Stimulated activated CD4-positive, alpha-beta T cell treated with anti-CD3 and anti-CD28 coated beads, Interleukin-1b, Interleukin-23, amount 100 ng/mL, for 24 hours (primary cell): Measurements from ENCODE around the gene USP46.

ENCODE experiments used
- DNase-seq, 4 experiments: peaks; one replicate each; pipeline ENCODE4 v3.0.0-alpha.2; 2020; ENCODE audit warnings: low read depth in 4 of 4, low spot score in 1 of 4

USP46 gene

DNA sequence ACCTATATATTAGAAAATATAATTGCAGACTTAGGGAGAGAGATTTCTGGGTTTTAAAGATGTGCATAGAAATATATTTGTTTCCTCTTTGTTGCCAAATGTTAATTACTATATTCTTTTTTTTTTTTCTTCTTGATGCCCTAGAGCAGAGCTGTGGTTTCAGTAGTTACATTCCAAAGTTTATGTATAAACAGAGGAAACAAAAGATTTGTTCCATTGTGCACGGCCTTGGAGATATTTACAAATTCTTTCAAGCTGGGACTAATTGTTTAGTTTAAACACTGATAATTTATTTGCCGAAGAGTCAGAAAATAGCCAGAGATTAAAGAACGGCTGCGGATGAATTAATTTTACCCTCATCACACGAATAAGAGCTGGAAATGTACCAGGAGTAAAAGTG, 85.1 kb downstream of the USP46 start:
- no peak for DNase-seq

DNA sequence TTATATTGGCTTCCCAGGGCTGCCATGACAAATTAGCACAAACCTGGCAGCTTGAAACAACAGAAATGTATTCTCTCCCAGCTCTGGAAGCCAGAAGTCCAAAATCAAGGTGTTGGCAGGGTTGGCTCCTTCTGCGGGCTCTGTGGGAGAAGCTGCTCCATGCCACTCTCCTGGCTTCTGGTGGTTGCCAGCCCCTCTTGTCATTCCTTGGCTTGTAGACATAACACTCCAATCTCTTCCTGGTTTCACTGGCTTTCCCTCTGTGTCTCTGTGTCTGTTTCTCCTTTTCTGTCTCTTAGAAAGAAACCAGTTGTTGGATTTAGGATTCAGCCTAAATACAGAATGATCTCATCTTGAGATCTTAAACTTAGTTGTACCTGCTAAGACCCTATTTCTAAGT, 85.5 kb downstream of the USP46 start:
- DNase-seq = no peak

DNA sequence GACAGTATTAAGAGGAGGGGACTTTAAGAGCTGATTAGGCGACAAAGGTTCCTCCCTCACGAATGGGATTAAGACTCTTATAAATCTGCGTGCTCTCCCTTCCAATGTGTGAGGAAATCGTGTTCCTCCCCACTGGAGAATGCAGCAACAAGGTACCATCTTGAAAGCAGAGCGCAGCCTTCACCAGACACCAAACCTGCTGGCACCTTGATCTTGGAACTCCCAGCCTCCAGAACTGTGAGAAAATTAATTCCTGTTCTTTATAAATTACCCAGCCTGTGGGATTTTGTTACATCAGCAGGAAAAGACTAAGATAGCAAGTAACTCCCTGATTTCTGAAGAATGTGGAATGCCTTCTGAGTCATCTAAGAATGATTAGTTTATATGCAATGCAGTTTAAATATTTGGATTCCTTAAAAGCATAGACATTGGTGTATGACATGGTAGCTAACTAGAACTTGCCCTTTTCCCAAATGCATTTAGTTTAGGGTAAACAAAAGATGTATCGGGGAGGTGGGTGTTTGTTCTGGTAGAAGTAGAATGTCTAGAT, 86.1 kb downstream of the USP46 start:
- no peak for DNase-seq

DNA sequence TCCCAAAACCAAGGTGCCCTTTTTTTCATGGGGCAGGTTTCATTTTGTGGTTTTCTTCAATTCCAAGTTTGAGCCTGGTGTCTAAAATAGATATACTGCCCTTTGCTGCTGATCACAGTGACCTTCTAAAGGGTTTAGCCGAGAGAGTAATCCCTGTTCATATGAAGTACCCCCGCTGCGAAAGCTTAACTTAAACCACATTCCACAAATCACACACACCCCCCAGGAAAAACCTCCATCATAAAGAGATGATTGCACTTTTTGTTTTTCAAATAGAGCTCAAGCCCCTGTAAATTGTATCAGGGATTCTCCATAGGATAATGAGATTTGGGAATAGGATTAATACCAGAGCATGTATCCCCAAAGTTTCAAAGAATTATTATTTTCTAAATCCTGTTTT, 90.8 kb downstream of the USP46 start:
- no peak for DNase-seq

DNA sequence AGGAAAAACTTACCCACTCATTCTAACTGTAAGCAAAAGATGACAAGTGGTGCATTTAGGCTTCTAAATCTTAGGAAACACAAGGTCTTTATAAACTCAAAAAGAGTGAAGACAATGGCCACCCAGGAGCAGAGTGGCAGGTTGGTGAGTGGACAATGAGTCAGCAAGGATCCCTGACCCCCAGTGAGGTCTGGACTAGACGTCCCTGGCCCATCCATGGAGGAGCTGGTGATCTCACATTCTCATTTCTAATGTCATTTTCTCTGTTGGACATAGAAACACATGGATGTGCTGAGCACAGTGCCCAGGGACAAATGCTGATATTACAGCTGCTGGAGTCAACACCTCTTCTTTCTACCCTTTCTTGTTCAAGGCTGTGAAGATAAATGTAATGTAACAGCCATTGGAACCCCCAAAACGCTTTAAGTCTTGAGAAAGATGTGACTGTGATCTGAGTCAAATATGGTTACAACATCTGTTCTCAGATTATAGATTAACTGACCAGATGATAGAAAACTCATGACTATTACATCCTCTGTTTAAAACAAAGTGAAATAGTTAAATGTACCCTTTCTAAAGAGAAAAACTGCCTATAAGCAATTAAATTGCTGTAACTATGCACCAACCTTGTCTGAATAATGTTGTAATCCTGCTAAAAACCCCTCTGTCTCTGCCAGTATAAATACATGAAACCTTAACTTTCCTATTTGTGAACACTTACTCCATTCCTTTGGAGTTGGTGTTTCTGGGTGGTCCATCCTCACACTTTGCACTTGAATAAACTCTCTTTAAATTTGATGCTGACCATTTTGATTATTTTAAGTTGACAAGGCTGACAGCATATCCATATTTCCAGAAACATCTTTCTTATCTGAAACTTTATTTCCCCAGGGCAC, 92.7 kb downstream of the USP46 start:
- DNase-seq = no peak

DNA sequence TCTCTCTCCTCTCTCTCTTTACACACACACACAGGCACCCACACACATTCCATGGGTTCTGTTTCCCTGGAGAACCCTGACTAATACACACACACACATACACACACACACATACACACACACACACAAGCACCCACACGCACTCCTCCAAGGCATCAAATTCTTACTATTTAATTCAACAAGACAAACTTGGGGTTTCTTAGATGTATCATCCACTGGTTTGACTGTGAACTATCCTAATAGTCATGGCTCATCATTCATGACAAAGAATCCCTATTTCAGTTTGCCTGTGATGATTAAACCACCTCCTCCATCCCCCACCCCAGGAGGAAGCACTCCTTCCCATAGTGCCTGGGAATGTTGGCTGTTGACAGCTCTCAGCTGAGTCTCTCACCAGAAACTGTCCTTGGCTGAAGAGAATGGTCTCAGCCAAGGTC, 98.2 kb downstream of the USP46 start:
- DNase-seq = no peak

DNA sequence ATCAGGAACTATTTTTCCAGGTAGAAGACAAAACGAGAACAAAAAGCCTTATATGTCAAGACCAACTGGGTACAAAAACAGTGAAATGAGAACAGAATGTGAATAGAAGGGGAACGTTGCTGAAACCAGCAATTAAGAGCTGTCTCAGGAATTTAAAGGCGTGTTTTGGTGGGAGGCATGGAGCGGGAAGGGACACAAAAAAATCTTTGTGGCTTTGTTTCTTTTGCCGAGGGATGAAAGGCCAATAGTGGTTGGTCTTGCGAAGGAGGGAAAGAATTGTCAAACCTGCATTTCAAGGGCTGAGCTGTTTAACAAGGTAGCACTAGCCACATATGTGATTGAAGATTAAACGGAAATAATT, 103.8 kb downstream of the USP46 start:
- DNase-seq = no peak

DNA sequence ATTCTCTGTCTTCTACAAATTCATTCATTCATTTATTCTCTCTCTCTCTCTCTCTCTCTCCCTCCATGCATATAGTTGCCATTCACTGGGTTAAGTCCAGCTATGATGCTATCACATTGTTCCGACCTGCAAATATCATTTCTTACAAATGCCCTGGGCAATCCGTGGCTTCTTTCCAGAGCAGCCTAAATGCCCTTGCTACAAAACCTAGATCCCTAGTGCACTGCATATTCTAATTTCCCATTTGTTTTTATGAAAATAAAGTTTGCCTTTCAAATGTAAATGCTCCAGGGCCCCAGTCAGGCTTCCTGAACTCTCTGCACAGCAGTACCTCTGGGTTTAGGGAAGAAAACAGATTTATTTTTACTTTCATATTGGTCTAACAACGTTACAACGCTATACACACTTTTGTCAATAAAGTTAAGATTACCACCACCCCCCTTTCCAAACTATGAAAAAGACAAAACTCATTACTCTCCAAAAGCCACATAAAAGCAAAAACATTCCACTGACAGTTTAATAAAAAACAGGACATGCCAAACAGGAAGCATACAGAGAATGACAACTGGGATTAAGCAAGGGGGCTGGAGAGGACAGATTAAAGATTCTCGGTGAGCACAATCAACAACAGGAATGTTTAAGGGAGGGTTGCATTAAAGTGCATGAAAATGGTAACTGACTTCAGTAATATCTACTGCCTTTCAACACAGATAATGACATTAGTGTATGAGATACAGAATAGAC, 104.3 kb downstream of the USP46 start:
- DNase-seq = no peak

DNA sequence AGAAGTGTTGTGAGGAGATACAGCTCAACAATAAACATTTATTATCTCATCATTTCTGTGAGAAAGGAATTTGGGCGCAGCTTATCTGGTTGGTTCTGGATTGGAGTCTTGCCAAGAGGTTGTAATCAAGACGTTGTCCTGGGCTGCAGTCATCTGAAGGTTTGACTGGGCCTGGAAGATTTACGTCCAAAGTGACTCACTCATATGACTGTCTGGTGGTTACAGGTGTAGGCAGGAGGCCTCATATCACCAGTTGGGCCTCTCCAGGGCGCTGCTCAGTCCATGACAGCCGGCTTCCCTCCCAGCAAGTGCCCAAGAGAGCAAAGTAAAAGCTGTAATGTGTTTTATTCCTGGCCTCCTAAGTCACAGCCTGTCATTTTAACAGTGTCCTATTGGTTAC, 106.3 kb downstream of the USP46 start:
- no peak for DNase-seq

DNA sequence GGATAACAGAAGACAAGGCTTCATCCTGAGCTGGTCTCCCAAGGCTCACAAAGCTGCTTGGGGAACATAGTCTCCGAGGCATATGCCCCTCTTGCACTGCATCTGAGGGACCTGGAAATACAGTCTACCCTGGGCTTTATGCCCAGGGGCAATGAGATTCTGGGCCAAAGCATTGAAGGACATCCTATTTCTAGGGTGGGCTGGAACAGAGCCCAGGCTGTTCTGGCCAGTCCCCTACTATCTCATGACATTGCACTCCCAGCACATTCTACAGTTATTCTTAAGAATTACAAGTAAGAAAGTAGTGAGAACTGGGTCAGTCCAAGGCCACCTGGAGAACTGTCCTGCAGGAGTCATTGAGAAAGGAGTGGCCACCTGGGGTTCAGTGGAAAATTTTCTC, 107.6 kb downstream of the USP46 start:
- DNase-seq = no peak

DNA sequence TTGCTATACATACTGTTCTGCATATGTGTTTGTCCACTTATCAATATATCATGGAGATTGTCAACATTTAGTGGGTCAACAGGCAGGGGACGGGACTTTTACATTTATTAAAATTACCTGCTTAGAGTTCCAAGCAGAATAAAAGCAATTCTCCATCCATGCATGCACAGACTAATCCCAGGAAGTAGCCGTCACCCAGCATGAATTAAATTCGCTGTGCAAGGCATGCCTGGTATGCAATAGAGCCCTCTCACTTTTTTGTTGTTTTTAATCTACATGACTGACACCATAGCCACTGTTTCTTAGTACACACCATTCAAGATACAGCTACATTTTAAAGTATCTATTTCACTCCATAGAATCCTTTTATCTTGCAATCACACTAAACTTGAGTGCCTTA, 108.9 kb downstream of the USP46 start:
- DNase-seq = no peak

DNA sequence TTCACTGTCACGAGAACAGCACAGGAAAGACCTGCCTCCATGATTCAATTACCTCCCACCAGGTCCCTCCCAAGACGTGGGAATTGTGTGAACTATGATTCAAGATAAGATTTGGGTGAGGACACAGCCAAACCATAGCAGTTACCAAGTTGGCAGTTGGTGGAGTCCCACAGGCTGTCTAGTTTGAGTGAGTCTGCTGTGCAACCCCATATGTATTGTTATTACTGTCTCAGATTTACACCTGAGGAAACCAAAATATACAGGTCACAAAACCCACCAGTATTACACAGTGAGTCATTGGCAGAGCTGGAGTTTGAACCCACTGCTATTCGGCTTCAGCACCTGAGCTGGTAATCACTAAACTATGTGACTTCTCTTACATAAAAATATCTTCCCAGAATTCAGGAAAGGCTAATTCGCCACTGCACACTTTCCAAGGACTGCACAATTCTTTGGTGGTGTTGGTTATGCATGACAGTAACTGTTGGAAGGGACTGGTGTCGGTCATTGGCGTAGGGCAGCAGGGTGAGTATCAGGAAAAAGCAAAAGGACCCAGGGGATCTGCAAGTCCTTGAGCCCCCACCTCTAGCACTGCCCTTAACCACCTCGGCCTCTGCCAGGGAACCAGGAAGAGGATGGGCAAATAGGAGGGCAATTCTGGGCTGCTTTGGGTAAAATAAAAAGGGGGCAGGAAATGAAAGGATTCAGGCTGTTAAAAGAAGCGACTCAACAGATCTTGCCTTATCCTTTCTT, 110.1 kb downstream of the USP46 start:
- no peak for DNase-seq

DNA sequence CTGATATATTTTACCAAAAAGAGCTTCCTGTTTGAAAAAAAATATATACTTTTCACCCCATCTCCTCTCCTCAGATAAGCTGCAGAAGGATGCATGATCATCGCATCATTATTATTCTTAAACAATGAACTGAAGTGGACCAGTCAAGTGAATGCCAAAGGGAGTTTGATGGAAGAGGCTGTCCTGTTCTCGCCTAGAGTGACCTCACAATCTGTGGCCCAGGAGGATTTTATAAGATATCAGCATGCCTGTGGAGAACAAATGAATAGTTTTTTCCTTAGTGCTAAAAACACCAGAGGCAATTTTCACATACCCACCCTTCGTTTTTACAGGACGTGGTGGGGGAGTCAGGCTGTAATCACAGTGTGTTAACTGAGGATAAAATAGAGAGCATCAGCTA, 112.7 kb downstream of the USP46 start:
- no peak for DNase-seq

DNA sequence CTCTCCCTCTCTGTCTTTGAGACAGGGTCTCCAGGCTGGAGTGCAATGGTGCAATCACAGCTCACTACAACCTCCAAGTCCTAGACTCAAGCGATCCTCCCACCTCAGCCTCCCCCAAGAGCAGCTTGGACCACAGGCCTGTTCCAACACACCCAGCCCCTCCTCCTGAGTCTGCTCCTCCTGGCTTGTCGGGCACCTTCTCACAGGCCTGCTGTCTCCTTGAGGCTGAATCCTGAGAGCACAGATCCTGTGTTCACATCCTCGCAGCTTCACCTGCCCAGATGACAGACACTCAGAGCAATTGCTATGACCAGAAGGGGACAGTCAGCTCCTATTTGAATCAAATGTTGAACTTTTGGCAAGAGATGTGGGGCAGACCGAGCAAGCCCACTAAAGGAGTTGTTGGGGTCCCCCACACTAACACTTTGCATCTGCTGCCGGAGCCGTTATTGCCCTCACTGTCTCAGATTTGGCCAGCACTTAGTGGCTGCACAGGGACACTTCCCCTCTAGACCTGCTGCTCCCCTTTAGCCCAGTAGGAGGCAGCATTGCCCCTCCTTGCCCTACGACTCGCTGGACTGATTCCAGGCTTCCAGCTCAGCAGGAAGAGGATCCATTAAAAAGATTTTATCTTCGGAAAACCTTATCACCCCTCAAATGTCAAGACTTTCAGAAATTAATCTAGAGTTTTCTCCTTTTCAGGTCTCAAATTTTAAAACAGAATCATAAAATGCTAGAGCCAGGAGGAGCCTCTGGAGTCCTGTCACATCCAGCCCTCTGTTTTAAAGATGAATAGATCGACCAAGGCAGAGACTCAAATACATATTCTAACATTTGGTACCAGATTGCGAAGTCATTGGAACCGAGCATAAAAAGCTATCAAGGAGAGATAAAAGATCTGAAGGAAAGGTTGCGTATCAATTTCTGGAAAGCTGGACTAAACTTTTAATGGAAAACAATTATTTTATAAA, 113.7 kb downstream of the USP46 start:
- DNase-seq = peak; percentile 12 to 37 (median 28)
